VCaP (cell line): Measurements from ENCODE around the gene CCDC88C.

Experiments
- H3K27ac ChIP-seq: fragments of 450-650 bp; 2 replicates; pipeline ENCODE4 v1.5.1; 2017
- CTCF ChIP-seq: fragments of 450-650 bp; conservative IDR thresholded peaks from 2 replicates; pipeline ENCODE4 v1.5.1; 2017; ENCODE audit warnings: mild to moderate bottlenecking, moderate library complexity

Gene CCDC88C

DNA sequence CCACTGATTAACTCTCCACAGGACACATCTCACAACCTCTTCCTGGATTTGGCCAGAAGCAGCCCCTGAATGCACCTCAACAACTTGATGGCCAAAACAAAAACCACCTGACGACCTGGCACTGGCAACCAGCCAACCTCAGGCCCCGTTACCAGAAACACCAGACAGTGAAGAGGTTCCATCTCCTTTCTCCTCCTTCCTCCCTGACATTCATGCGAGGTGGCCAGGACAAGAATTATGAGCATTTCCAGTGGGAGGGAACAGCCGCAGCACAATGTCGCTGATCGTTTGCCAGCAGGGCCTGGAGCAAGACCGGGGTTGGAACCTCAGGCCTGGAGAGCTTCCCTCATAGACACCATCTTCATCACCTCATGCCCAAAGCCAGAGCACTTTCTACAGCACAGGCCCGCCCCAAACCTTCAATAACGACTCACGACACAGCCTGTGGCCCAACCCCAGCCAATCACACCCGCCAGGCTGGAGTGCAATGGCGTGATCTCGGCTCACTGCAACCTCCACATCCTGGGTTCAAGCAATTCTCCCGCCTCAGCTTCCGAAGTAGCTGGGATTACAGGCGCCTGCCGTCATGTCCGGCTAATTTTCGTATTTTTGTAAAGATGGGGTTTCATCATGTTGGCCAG lies 48.7 kb downstream of the CCDC88C start:
- TF ChIP-seq CTCF = no peak
- peak overlapping the region; percentile 82 for H3K27ac ChIP-seq

DNA sequence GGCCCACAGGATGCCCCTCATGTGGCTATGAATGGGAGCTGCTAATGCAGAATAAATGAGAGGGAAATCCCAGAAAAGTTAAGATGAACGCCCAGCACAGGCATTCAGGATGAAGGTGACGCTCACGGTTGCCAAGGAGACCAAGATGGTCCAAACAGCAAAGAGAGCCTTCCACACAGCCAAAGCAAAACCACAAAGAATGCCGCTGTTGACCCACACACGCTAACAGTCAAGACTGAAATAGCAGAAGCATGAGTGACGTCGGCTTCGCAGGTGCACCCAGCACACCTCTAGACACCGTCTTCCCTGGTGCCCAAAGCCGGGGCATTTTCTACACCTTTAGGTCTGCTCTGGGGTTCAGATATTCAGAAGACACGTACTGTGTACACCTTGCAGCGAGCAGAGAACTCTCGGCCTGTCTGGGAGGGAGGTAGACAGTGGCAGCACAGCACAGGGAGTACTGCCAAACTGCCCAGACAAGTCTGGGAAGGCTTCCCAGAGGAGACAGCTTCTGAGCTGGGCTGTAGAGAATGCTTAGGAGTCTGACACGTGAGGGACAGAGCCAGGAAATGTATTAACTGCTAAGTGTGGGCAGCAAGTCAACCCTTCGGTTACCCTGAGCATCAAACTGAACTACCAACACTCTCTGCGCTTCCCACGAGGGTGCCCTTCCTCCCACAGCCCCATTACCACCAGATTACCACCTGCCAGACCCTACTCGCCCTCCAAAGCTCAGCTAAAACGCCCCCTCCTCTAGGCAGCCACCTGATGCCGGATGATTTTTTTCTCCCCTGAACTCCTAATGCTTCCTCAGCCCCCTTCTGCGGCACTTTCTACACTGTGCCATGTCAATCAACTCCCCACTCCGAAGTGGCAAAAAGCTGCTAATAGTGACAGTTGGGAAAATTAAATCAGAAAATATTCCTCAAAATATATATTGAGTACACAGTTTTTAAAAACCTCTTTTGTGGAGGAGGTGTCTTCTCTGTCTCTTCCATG lies 50.1 kb downstream of the CCDC88C start:
- no peak overlapping the region for H3K27ac ChIP-seq
- no peak for TF ChIP-seq CTCF

- no peak for TF ChIP-seq CTCF
- H3K27ac ChIP-seq = no peak overlapping the region
These were observed 50.9 kb downstream of the CCDC88C start for GRCh38 chr14:91366749-91367148.

GRCh38 chr14:91365552-91365951 lies 52.1 kb downstream of the CCDC88C start:
- no peak for TF ChIP-seq CTCF
- no peak overlapping the region for H3K27ac ChIP-seq

GRCh38 chr14:91364524-91365270 lies 52.9 kb downstream of the CCDC88C start:
- no peak overlapping the region for H3K27ac ChIP-seq
- TF ChIP-seq CTCF = no peak

DNA sequence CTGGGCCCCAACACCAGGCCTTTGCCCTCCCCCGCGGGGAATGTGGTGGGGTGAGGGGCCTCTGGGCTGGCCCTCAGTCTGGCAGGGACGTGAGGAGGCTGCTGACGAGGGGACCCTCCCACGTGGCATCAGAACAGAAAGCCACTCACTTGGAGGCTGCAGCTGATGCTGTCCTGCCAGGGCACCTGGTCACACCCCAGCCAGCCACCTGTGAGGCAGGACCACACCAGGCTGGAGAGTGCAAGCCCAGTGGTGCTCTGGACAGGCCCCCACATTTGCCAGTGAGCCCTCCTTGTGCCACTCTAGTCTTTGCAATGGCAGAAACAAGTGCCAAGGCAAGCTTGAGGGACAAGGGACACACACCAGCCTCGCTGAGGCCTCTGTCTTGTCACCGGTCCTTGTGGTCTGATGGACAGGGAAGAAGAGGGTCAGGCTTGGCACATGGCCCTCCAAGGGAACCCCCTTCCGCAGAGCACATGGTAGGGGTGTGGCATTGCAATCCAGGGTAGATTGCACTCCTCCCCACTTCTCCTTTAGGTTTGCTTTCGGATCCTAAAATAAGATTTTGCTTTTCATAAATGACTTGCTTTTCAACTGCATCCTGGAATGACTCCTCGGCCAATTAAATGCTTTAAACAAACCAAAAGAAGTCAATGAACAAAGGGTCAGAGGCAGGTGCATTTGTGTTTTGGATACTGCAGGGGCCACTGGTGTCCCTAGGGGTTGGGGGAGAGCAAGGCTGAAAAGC lies 53.7 kb downstream of the CCDC88C start:
- TF ChIP-seq CTCF = no peak
- no peak overlapping the region for H3K27ac ChIP-seq
